HG03469 (cell line): ENCODE results near the gene SNX6.
"Not testable (repeated sequence)": the region's sequence is repeated elsewhere in the genome, so short reads cannot be mapped to it uniquely, and the experiment has no call there.

Experiments used
- ATAC-seq: cut with Tn5 transposase; IDR thresholded peaks from one replicate; pipeline ENCODE4 v1.9.1; 2021; ENCODE audit warnings: mild to moderate bottlenecking, moderate library complexity, moderate number of reproducible peaks; ENCODE audit not compliant: unreplicated experiment

SNX6 gene

DNA sequence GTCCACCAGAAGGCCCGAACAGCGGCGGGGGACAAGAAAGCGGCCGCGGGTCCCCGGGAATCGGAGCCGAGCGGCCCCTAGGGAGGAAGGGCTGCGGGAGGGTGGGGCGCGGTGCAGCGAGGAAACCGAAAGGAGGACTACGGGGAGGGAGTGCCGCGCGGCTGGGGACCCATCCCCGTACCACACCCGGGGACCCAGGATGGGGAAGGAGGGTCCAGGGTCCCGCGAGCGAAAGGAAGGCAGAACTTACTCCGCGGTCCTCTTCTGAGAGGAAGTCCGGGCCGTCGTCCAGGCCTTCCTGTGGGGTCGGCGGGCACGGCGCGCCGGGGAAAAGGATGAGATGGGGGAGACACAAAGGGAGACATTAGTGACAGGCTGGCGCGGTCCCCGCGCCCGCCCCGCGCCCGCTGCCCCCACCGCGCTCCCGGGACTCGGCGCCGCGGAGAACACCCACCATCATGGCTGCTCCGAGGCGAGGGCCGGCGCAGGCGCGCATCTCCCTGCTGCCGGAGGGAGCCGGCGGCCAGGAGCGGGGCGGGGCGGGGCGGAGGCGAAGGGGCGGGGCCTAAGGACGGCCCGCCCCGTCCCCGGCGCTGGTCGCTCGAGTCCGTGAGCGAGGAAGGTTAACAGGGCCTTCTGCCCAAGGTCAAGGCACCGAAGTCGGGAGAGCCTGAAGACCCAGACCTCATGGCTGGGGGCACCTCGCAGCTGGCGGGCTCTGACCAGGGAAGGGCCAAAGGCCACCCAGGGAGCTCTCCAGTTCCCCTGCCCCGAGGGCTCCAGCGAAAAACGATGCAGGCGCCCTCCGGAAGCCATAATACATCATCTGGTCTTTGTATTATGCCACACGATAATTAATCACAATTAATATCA is at the start of gene SNX6:
Gene SNX6, minus strand, starts transcription at position 492 of the 873 bp plus-strand sequence. Its CDS starts 32 bp downstream, at position 460.
- ATAC-seq = peak; percentile 83

GRCh38 chr14:34678735-34679134 is 48.8 kb upstream of the SNX6 start:
- ATAC-seq = no peak

DNA sequence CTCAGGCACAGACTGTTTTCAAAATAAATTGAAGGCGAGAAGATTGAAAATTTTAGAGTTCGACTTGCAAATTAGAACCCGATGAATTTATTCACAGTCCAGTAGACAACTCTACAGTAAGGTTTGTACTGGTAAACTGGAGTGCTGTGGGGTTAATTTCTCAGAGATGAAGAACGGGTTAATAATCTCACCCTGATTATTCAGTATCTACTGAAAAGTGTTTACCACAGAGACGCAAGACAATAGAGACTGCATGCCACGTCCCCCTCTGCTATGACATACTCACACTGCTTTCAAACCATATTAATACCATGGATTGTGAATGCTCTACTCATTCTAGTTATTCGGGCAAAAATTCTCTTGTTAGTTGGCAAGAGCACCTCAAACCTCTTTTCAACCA is 48.4 kb upstream of the SNX6 start:
- no peak for ATAC-seq

- ATAC-seq = no peak
Measured at GRCh38 chr14:34676516-34677211, 46.7 kb upstream of the SNX6 start.

GRCh38 chr14:34673702-34674101 is 43.8 kb upstream of the SNX6 start:
- ATAC-seq = no peak

DNA sequence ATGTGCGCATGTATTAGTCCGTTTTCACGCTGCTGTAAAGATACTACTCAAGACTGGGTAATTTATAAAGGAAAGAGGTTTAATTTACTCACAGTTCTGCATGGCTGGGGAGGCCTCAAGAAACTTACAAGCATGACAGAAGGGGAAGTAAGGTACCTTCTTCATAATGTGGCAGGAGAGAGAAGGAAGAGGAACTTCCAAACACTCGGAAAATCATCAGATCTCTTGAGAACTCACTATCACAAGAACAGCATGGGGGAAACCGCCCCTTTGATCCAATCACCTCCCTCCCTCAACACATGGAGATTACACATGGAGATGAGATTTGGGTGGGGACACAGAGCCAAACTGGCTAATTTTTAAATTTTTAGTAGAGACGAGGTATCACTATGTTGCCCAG is 41.8 kb upstream of the SNX6 start:
- ATAC-seq = no peak

- ATAC-seq = no peak
Measured at GRCh38 chr14:34668111-34668510, 38.2 kb upstream of the SNX6 start.

DNA sequence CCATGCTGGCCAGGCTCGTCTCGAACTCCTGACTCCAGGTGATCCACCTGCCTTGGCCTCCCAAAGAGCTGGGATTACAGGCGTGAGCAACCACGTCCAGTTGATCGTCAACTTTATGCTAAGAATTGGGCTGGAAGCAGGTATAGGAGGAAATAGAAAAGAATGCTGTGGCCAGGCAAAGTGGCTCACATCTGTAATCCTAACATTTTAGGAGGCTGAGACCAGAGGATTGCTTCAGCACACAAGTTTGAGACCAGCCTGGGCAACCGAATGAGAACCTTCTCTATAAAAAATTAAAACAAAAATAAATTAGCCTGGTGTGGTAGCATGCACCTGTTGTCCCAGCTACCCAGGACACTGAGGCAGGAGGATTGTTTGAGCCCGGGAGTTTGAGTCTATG is 37.1 kb upstream of the SNX6 start:
- no peak for ATAC-seq

DNA sequence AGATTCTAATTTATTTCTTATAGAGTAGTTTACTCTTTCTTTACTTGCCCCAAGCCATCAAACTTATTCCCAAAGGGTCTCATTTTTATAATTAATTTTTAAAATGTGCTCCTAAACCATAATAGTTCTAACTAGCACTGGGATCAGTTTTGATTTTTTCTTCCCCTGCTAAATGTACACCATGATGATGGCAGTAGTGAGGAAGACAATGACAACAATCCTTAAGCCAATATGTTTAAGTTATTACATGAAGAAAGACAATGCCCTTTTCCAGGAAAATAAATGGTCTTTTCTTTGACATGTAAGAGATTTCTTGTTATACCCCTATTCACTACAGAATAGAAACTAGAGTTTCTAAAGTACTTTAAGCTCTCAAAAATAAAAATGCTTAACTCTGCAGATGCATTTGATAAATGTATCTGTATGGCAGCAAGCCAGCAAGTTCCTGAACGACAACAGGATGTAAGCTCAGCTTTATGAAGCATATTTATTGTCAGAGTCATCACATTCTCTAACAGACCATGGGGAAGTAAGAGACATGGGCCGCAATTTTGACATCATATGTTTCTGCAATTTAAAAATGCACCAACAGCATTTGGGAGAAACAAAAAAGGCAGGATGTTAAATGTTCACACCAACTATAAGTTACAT is 36.0 kb upstream of the SNX6 start:
- ATAC-seq = no peak

DNA sequence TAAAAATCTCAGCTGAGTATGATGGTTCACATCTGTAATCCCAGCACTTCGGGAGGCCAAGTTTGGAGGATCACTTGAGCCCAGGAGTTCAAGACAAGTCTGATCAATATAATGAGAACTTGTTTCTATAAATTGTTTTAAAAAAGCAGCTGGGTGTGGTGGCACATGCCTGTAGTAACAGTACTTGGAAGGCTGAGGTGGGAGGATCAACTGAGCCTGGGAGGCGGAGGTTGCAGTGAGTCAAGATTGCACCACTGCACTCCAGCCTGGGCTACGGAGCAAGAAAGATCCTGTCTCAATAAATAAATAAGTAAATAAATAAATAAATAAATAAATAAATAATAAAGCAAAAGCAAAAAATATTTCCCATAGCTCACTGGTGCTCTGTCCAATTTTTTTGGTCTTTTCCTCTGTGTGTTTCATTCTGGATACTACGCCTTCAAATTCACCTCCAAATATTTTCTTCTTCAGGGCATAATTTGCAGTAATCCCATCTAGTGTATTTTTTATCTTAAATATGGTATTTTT is 32.7 kb upstream of the SNX6 start:
- ATAC-seq = no peak

- ATAC-seq = no peak
Measured at GRCh38 chr14:34660796-34661195, 30.8 kb upstream of the SNX6 start.

DNA sequence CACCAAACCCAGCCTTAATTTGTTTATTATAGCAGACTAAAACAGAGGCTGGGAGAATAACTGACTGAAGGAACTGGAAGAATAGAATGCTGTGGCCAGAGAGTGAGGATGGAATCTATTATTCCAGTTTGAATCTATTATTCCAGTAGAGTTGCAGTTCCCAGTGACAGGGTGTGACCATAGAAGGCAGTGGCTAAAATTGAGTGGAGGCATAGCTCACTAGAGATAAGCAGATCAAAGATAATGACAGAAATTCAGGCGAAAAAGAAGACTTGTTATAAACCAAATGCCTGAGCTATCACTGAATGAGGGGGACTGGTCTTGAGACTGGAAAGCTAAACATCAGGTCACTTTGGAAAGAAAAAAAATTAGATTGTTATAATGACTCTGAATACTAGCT is 26.0 kb upstream of the SNX6 start:
- no peak for ATAC-seq

- ATAC-seq = not testable (repeated sequence)
Measured at GRCh38 chr14:34653073-34653472, 23.1 kb upstream of the SNX6 start.

DNA sequence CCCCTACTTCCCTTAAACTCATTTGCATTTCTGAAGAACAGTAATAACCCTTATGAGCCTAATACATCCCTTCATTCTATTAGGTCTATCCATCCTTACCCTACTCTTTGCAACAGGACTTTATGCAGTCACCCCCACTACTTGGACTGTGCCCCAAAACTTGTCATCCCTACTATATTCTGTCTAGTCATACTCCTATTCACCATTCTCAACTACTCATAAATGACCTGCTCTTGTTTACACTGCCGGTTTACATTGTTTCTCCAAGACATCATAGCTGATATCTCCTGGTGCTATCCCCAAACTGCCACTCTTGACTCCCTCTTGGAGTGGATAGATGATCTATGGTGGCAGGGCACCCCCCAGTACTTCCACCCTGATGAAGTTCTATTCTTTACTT is 22.4 kb upstream of the SNX6 start:
- ATAC-seq = not testable (repeated sequence)

DNA sequence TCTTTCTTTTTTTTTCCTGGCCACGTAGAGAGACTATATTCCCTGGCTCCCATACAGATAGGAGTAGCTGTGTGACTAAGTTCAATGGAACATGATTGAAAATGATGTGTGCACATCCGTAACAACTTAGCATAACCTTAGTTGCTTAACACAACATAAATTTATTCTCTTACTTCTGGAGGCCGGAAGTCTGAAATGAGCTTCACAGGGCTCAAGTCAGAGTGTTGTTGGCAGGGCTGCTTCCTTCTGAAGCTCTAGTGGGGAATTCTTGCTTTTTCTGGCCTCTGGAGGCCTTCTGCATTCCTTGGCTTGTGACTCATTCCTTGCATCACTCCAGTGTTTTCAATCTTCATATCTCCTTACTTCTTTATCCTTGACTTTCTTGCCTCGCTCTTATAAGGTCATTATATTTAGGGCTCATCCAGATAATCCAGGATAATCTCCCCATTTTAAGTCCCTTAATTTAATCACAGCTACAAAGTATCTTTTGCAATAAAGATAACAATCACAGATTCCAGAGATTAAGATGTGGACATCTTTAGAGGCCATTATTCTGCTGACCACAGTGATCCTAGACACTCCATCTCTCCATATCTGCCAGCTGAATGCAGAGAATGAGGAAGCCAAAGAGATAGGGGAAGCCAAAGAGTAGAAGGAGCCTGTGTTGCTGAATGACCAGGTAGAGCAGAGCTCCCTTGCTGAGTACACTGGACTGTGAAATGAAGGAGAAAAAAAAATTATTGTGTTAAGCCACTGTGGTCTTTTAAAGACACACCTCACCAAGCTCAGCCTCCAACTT is 21.0 kb upstream of the SNX6 start:
- ATAC-seq = no peak

GRCh38 chr14:34650006-34650405 is 20.1 kb upstream of the SNX6 start:
- not testable (repeated sequence) for ATAC-seq

DNA sequence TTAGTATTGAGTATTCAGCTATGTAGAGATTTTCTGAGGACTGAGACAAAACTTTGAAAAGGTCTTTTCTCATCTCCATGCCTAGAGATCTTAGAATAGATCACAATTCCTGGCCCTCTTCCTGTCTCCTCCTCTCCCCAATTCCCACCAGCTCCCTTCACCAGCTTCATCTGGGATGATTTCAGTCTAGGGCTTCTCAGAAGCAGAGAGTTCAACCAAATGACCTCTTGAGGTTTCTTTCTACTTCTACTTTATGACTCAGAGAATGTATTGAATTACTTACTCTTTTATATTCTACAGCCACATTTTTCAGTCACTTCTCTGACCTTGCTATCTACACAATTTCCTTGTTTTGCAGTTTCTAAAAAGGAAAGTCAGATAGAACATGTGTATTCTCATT is 19.4 kb upstream of the SNX6 start:
- no peak for ATAC-seq

GRCh38 chr14:34646570-34647255 is 16.8 kb upstream of the SNX6 start:
- ATAC-seq = no peak

DNA sequence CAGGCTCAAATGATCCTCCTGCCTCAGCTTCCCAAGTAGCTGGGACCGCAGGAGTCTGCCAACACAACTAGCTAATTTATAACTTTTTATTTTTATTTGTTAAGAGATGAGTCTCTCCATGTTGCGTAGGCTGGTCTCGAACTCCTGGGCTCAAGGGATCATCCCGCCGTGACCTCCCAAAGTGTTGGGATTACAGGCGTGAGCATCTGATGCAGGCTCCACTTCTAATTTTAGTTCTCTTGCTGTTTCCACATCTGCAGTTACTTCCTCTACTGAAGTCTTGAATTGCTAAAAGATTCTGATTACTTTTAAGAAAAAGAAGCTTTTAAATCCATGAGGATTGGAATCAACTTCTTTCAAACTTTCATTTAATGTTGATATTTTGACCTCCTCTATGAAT is 13.4 kb upstream of the SNX6 start:
- no peak for ATAC-seq

DNA sequence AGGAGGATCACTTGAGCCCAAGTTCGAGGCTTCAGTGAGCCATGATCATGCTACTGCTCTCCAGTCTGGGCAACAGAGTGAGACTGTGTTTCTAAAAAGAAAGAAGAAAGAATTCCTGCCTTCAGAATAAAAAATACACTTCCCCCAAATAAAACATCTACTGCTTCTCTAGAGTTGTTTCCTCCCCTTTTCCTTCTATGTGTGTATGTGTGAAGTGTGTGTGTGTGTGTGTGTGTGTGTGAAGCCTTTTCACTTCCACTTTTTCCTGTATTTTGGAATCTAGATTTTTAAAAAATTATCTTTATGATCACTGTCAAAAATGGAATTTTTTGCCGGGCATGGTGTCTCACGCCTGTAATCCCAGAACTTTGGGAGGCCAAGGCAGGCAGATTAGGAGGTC is 12.6 kb upstream of the SNX6 start:
- no peak for ATAC-seq
